NB4 (cell line): ENCODE results near the gene NFIX.

Source experiments
- MYC ChIP-seq: IDR thresholded peaks from 2 replicates; pipeline ENCODE4 v1.6.1; 2011; ENCODE audit warnings: low read depth, low read length
- POLR2A ChIP-seq: IDR thresholded peaks from 2 replicates; pipeline ENCODE4 v1.6.1; 2011; ENCODE audit warnings: mild to moderate bottlenecking; ENCODE audit not compliant: insufficient read length; ENCODE audit errors: extremely low read depth
- TF ChIP-seq, protein P1 (sequence below): IDR thresholded peaks from one replicate; pipeline ENCODE4 v1.5.1; 2012; ENCODE audit warnings: low read depth, low read length
- TF ChIP-seq, protein P2 (sequence below): IDR thresholded peaks from 2 replicates; pipeline ENCODE4 v1.6.1; 2011; ENCODE audit warnings: low read depth, low read length

DNA sequence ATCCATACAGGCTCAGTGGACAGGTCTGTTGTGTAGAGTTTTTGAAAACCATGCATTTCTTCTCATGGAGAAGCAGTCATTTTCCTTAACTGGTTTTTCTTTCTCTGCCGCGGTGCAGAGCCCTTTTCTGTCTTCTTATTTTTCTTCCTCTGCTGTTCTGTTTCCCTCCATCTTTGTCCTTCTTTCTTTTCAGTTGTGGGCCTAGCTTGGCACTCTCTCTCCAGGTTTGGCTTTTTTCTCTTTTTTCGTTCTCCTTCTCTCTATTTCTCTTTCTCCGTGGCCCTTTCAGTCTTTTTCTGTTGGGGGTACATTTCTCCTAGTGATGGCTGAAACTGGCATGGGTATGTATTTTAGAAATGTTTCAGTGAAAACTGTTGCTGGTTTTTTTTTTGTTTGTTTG lies 24.1 kb downstream of the NFIX start:
- TF ChIP-seq, protein P1, sequence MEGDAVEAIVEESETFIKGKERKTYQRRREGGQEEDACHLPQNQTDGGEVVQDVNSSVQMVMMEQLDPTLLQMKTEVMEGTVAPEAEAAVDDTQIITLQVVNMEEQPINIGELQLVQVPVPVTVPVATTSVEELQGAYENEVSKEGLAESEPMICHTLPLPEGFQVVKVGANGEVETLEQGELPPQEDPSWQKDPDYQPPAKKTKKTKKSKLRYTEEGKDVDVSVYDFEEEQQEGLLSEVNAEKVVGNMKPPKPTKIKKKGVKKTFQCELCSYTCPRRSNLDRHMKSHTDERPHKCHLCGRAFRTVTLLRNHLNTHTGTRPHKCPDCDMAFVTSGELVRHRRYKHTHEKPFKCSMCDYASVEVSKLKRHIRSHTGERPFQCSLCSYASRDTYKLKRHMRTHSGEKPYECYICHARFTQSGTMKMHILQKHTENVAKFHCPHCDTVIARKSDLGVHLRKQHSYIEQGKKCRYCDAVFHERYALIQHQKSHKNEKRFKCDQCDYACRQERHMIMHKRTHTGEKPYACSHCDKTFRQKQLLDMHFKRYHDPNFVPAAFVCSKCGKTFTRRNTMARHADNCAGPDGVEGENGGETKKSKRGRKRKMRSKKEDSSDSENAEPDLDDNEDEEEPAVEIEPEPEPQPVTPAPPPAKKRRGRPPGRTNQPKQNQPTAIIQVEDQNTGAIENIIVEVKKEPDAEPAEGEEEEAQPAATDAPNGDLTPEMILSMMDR, result no peak
- TF ChIP-seq, protein P2, sequence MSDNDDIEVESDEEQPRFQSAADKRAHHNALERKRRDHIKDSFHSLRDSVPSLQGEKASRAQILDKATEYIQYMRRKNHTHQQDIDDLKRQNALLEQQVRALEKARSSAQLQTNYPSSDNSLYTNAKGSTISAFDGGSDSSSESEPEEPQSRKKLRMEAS, result no peak
- no peak for TF ChIP-seq POLR2A
- no peak for TF ChIP-seq MYC
